ENCODE results near the gene JMY.

JMY gene

GRCh38 chr5:79285833-79286232, 49.9 kb downstream of the JMY start:
- Histone ChIP-seq H3K36me3 (ENCODE audit: control insufficient read depth in 1 of 2, insufficient read depth in 2 of 2, low read length in 2 of 2) (no peaks in the 10 kb centered on the region), H3K9ac (ENCODE audit: low read depth in 1 of 2, low read length in 2 of 2) (no peak overlapping the region), H3K4me1 (ENCODE audit: control insufficient read depth in 1 of 2, insufficient read depth in 2 of 2, low read length in 2 of 2) (no peaks in the 10 kb centered on the region), H3K27ac (ENCODE audit: low read depth, low read length) (no peak overlapping the region), H3K27me3 (ENCODE audit: control insufficient read depth in 1 of 2, insufficient read depth in 2 of 2, low read length in 2 of 2) (no peaks in the 10 kb centered on the region), H3K4me3 (ENCODE audit: low read depth in 1 of 2, low read length in 2 of 2) (no peak overlapping the region), H3K9me3 (ENCODE audit: control insufficient read depth in 1 of 2, low read length in 2 of 2) (no peaks in the 10 kb centered on the region)

- no peaks in the 10 kb centered on the region for H3K9me3 ChIP-seq (ENCODE audit: control insufficient read depth in 1 of 2, low read length in 2 of 2)
- no peaks in the 10 kb centered on the region for H3K4me1 ChIP-seq (ENCODE audit: control insufficient read depth in 1 of 2, insufficient read depth in 2 of 2, low read length in 2 of 2)
- H3K36me3 ChIP-seq (ENCODE audit: control insufficient read depth in 1 of 2, insufficient read depth in 2 of 2, low read length in 2 of 2), result peaks cover 8 to 11% of the 10 kb centered on the region in 2 donors
- no peaks in the 10 kb centered on the region for H3K27me3 ChIP-seq (ENCODE audit: control insufficient read depth in 1 of 2, insufficient read depth in 2 of 2, low read length in 2 of 2)
- no peak overlapping the region for H3K4me3 ChIP-seq (ENCODE audit: low read depth in 1 of 2, low read length in 2 of 2)
- no peak overlapping the region for H3K27ac ChIP-seq (ENCODE audit: low read depth, low read length)
- H3K9ac ChIP-seq (ENCODE audit: low read depth in 1 of 2, low read length in 2 of 2), result no peak overlapping the region
These were observed 51.4 kb downstream of the JMY start for GRCh38 chr5:79287380-79287779.

GRCh38 chr5:79287907-79288306, 52.0 kb downstream of the JMY start:
- Histone ChIP-seq H3K4me3 (ENCODE audit: low read depth in 1 of 2, low read length in 2 of 2) (no peak overlapping the region), H3K4me1 (ENCODE audit: control insufficient read depth in 1 of 2, insufficient read depth in 2 of 2, low read length in 2 of 2) (no peaks in the 10 kb centered on the region), H3K9me3 (ENCODE audit: control insufficient read depth in 1 of 2, low read length in 2 of 2) (no peaks in the 10 kb centered on the region), H3K27me3 (ENCODE audit: control insufficient read depth in 1 of 2, insufficient read depth in 2 of 2, low read length in 2 of 2) (no peaks in the 10 kb centered on the region), H3K36me3 (ENCODE audit: control insufficient read depth in 1 of 2, insufficient read depth in 2 of 2, low read length in 2 of 2) (peaks cover 8 to 11% of the 10 kb centered on the region in 2 donors), H3K9ac (ENCODE audit: low read depth in 1 of 2, low read length in 2 of 2) (no peak overlapping the region), H3K27ac (ENCODE audit: low read depth, low read length) (no peak overlapping the region)

- Histone ChIP-seq H3K9me3 (ENCODE audit: control insufficient read depth in 1 of 2, low read length in 2 of 2) (no peaks in the 10 kb centered on the region), H3K4me3 (ENCODE audit: low read depth in 1 of 2, low read length in 2 of 2) (no peak overlapping the region), H3K4me1 (ENCODE audit: control insufficient read depth in 1 of 2, insufficient read depth in 2 of 2, low read length in 2 of 2) (no peaks in the 10 kb centered on the region), H3K9ac (ENCODE audit: low read depth in 1 of 2, low read length in 2 of 2) (no peak overlapping the region), H3K27ac (ENCODE audit: low read depth, low read length) (no peak overlapping the region), H3K36me3 (ENCODE audit: control insufficient read depth in 1 of 2, insufficient read depth in 2 of 2, low read length in 2 of 2) (peaks cover 14 to 16% of the 10 kb centered on the region in 2 donors), H3K27me3 (ENCODE audit: control insufficient read depth in 1 of 2, insufficient read depth in 2 of 2, low read length in 2 of 2) (no peaks in the 10 kb centered on the region)
These were observed 59.1 kb downstream of the JMY start for GRCh38 chr5:79295029-79295428.

- Histone ChIP-seq H3K27ac (ENCODE audit: low read depth, low read length) (no peak overlapping the region), H3K27me3 (ENCODE audit: control insufficient read depth in 1 of 2, insufficient read depth in 2 of 2, low read length in 2 of 2) (no peaks in the 10 kb centered on the region), H3K4me1 (ENCODE audit: control insufficient read depth in 1 of 2, insufficient read depth in 2 of 2, low read length in 2 of 2) (no peaks in the 10 kb centered on the region), H3K9me3 (ENCODE audit: control insufficient read depth in 1 of 2, low read length in 2 of 2) (no peaks in the 10 kb centered on the region), H3K4me3 (ENCODE audit: low read depth in 1 of 2, low read length in 2 of 2) (no peak overlapping the region), H3K36me3 (ENCODE audit: control insufficient read depth in 1 of 2, insufficient read depth in 2 of 2, low read length in 2 of 2) (peaks cover 12 to 26% of the 10 kb centered on the region in 2 donors), H3K9ac (ENCODE audit: low read depth in 1 of 2, low read length in 2 of 2) (no peak overlapping the region)
These were observed 61.7 kb downstream of the JMY start for GRCh38 chr5:79297661-79298060.

GRCh38 chr5:79301046-79301712, 65.2 kb downstream of the JMY start:
- H3K9ac ChIP-seq (ENCODE audit: low read depth in 1 of 2, low read length in 2 of 2), result no peak overlapping the region

GRCh38 chr5:79302454-79302853, 66.5 kb downstream of the JMY start:
- Histone ChIP-seq H3K4me3 (ENCODE audit: low read depth in 1 of 2, low read length in 2 of 2) (no peak overlapping the region), H3K9ac (ENCODE audit: low read depth in 1 of 2, low read length in 2 of 2) (no peak overlapping the region), H3K36me3 (ENCODE audit: control insufficient read depth in 1 of 2, insufficient read depth in 2 of 2, low read length in 2 of 2) (peaks cover 21 to 46% of the 10 kb centered on the region in 2 donors), H3K27ac (ENCODE audit: low read depth, low read length) (no peak overlapping the region), H3K4me1 (ENCODE audit: control insufficient read depth in 1 of 2, insufficient read depth in 2 of 2, low read length in 2 of 2) (no peaks in the 10 kb centered on the region), H3K27me3 (ENCODE audit: control insufficient read depth in 1 of 2, insufficient read depth in 2 of 2, low read length in 2 of 2) (no peaks in the 10 kb centered on the region), H3K9me3 (ENCODE audit: control insufficient read depth in 1 of 2, low read length in 2 of 2) (no peaks in the 10 kb centered on the region)

More at GRCh38 chr5:79301046-79301712, 65.2 kb downstream of the JMY start:
- no peak overlapping the region for H3K4me3 ChIP-seq (ENCODE audit: low read depth in 1 of 2, low read length in 2 of 2)
- no peaks in the 10 kb centered on the region for H3K9me3 ChIP-seq (ENCODE audit: control insufficient read depth in 1 of 2, low read length in 2 of 2)
- peaks cover 12 to 34% of the 10 kb centered on the region in 2 donors for H3K36me3 ChIP-seq (ENCODE audit: control insufficient read depth in 1 of 2, insufficient read depth in 2 of 2, low read length in 2 of 2)
- H3K27ac ChIP-seq (ENCODE audit: low read depth, low read length), result no peak overlapping the region
- H3K4me1 ChIP-seq (ENCODE audit: control insufficient read depth in 1 of 2, insufficient read depth in 2 of 2, low read length in 2 of 2), result no peaks in the 10 kb centered on the region
- no peaks in the 10 kb centered on the region for H3K27me3 ChIP-seq (ENCODE audit: control insufficient read depth in 1 of 2, insufficient read depth in 2 of 2, low read length in 2 of 2)

GRCh38 chr5:79305706-79306105, 69.8 kb downstream of the JMY start:
- Histone ChIP-seq H3K9me3 (ENCODE audit: control insufficient read depth in 1 of 2, low read length in 2 of 2) (no peaks in the 10 kb centered on the region), H3K27ac (ENCODE audit: low read depth, low read length) (no peak overlapping the region), H3K4me3 (ENCODE audit: low read depth in 1 of 2, low read length in 2 of 2) (no peak overlapping the region), H3K27me3 (ENCODE audit: control insufficient read depth in 1 of 2, insufficient read depth in 2 of 2, low read length in 2 of 2) (no peaks in the 10 kb centered on the region), H3K9ac (ENCODE audit: low read depth in 1 of 2, low read length in 2 of 2) (no peak overlapping the region), H3K4me1 (ENCODE audit: control insufficient read depth in 1 of 2, insufficient read depth in 2 of 2, low read length in 2 of 2) (no peaks in the 10 kb centered on the region), H3K36me3 (ENCODE audit: control insufficient read depth in 1 of 2, insufficient read depth in 2 of 2, low read length in 2 of 2) (peaks cover 15 to 33% of the 10 kb centered on the region in 2 donors)

- H3K27me3 ChIP-seq (ENCODE audit: control insufficient read depth in 1 of 2, insufficient read depth in 2 of 2, low read length in 2 of 2), result no peaks in the 10 kb centered on the region
- H3K9me3 ChIP-seq (ENCODE audit: control insufficient read depth in 1 of 2, low read length in 2 of 2), result no peaks in the 10 kb centered on the region
- no peak overlapping the region for H3K4me3 ChIP-seq (ENCODE audit: low read depth in 1 of 2, low read length in 2 of 2)
- no peak overlapping the region for H3K27ac ChIP-seq (ENCODE audit: low read depth, low read length)
- peaks cover 6 to 32% of the 10 kb centered on the region in 2 donors for H3K36me3 ChIP-seq (ENCODE audit: control insufficient read depth in 1 of 2, insufficient read depth in 2 of 2, low read length in 2 of 2)
- no peaks in the 10 kb centered on the region for H3K4me1 ChIP-seq (ENCODE audit: control insufficient read depth in 1 of 2, insufficient read depth in 2 of 2, low read length in 2 of 2)
- no peak overlapping the region for H3K9ac ChIP-seq (ENCODE audit: low read depth in 1 of 2, low read length in 2 of 2)
These were observed 83.1 kb downstream of the JMY start for GRCh38 chr5:79318935-79319614.

- Histone ChIP-seq H3K4me3 (ENCODE audit: low read depth in 1 of 2, low read length in 2 of 2) (no peak overlapping the region), H3K27ac (ENCODE audit: low read depth, low read length) (no peak overlapping the region), H3K4me1 (ENCODE audit: control insufficient read depth in 1 of 2, insufficient read depth in 2 of 2, low read length in 2 of 2) (no peaks in the 10 kb centered on the region), H3K27me3 (ENCODE audit: control insufficient read depth in 1 of 2, insufficient read depth in 2 of 2, low read length in 2 of 2) (no peaks in the 10 kb centered on the region), H3K9ac (ENCODE audit: low read depth in 1 of 2, low read length in 2 of 2) (no peak overlapping the region), H3K9me3 (ENCODE audit: control insufficient read depth in 1 of 2, low read length in 2 of 2) (no peaks in the 10 kb centered on the region), H3K36me3 (ENCODE audit: control insufficient read depth in 1 of 2, insufficient read depth in 2 of 2, low read length in 2 of 2) (no peaks in the 10 kb centered on the region)
These were observed 93.5 kb downstream of the JMY start for GRCh38 chr5:79329453-79329852.
